ENCODE measurements around the gene RNASEL. TPM values are rescaled to one million over a fixed set of nuclear protein-coding genes. Genes with fewer than 3 reads are reported as not detected.

RNASEL gene
- total and polyA plus RNA-seq, 2 experiments from 2014 or later, result 0.37 to 0.94 TPM

DNA sequence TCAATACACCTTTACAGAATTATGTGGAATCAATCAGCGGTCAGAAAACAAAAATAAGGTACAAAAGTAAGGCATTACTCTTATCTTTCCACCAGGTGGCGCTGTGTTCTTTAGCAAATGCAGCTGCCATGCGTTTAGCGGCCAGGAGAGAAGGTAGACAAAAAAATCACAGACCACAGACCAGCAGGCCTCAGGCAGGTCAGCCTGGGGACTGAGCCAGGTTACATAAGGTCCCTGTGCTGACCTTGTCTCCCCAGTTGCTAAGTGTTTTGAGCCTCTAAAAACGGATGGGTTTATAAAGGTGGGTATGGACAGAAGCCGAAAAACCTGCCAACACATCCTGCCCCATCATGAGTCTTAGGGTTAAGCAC is 12.3 kb upstream of the RNASEL start:
- Mint-ChIP-seq H3K4me3 (no peak overlapping the region), H3K27me3 (ENCODE audit: insufficient read depth, low read depth, poor library complexity) (peaks cover 18% of the 10 kb centered on the region), H3K27ac (no peak overlapping the region), H3K9me3 (no peaks in the 10 kb centered on the region), H3K4me1 (peaks cover 6% of the 10 kb centered on the region), H3K36me3 (ENCODE audit: low read depth) (peaks cover 4% of the 10 kb centered on the region; the same call in 1 of the 3 replicates)
- H3K36me3 ChIP-seq (ENCODE audit: insufficient read depth), result peaks cover 18% of the 10 kb centered on the region
- peaks cover 27% of the 10 kb centered on the region for H3K4me1 ChIP-seq (ENCODE audit: insufficient read depth)
- H3K27me3 ChIP-seq (ENCODE audit: insufficient read depth), result peaks cover 33% of the 10 kb centered on the region
- H3K27ac ChIP-seq (ENCODE audit: low read depth), result no peak overlapping the region
- H2AFZ ChIP-seq, result no peak overlapping the region
- TF ChIP-seq ZNF114 (CRISPR knock-in tag; IDR thresholded peaks at IDR 0.05) (no peak), NANOG (IDR thresholded peaks at IDR 0.05; ENCODE audit: borderline replicate concordance) (0 out of 2 replicates have a peak, but pooled peaks have one; percentile 15)
- TF ChIP-seq, protein P1, sequence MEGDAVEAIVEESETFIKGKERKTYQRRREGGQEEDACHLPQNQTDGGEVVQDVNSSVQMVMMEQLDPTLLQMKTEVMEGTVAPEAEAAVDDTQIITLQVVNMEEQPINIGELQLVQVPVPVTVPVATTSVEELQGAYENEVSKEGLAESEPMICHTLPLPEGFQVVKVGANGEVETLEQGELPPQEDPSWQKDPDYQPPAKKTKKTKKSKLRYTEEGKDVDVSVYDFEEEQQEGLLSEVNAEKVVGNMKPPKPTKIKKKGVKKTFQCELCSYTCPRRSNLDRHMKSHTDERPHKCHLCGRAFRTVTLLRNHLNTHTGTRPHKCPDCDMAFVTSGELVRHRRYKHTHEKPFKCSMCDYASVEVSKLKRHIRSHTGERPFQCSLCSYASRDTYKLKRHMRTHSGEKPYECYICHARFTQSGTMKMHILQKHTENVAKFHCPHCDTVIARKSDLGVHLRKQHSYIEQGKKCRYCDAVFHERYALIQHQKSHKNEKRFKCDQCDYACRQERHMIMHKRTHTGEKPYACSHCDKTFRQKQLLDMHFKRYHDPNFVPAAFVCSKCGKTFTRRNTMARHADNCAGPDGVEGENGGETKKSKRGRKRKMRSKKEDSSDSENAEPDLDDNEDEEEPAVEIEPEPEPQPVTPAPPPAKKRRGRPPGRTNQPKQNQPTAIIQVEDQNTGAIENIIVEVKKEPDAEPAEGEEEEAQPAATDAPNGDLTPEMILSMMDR (conservative IDR thresholded peaks at IDR 0.05; ENCODE audit: low read depth in 2 of 2), result peak; percentile 89 to 92
- 0 out of 2 replicates have a peak, but pooled peaks cover 3% of the 10 kb centered on the region for H3F3A ChIP-seq (replicated peaks; ENCODE audit: low read depth)
- ATAC-seq (peak; percentile 41), DNase-seq (ENCODE audit: low spot score) (peak; percentile 96)
- peak overlapping the region; percentile 78; the same call in 1 of the 2 replicates for H3K4me3 ChIP-seq
- peak overlapping the region; percentile 96; the same call in 1 of the 2 replicates for H3K4me2 ChIP-seq
- H3K79me2 ChIP-seq (replicated peaks; ENCODE audit: insufficient read depth), result peaks cover 19% of the 10 kb centered on the region
- H4K20me1 ChIP-seq (replicated peaks; ENCODE audit: insufficient read depth), result peaks cover 6% of the 10 kb centered on the region; the same call in 1 of the 2 replicates
- H3K9me2 ChIP-seq (ENCODE audit: insufficient read depth), result no peaks in the 10 kb centered on the region

DNA sequence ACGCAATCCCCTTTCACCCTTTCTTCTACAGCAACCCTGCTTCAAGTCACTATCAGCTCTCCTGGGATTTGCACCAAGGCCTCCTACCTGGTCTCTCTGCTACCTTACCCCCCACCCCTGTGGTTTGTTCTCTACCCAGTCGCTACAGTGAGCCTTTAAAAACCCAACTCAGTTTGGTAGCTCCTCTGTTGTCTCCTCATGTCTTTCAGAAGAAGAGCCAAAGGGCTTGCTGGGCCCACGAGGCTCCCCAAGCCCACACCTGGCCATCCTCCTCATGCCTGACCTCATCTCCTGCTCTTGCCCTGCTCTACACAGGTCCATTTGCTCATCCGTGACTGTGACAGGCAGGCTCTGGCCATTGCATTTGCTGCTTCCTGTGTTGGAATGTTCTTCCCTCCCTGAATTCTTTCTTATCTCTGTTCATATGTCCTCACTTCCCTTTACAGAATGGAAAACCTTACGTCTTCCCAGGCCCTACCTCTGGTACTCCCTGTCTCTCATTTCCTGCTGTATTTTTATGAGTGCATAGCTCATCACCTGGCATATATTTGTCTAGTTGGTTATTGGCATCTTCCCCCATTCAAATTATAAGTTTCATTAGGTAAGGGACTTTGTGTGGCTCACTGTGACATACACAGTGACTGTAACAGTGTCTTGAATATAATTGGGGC is 11.8 kb upstream of the RNASEL start:
- Histone ChIP-seq H3K79me2 (replicated peaks; ENCODE audit: insufficient read depth) (peaks cover 19% of the 10 kb centered on the region), H3K4me1 (ENCODE audit: insufficient read depth) (peaks cover 27% of the 10 kb centered on the region), H3K4me3 (no peak overlapping the region), H3K36me3 (ENCODE audit: insufficient read depth) (peaks cover 18% of the 10 kb centered on the region), H3K9me2 (ENCODE audit: insufficient read depth) (no peaks in the 10 kb centered on the region), H4K20me1 (replicated peaks; ENCODE audit: insufficient read depth) (peaks cover 6% of the 10 kb centered on the region; the same call in 1 of the 2 replicates), H3F3A (replicated peaks; ENCODE audit: low read depth) (0 out of 2 replicates have a peak, but pooled peaks cover 3% of the 10 kb centered on the region), H3K27me3 (ENCODE audit: insufficient read depth) (peaks cover 28% of the 10 kb centered on the region), H2AFZ (no peak overlapping the region), H3K4me2 (no peak overlapping the region), H3K27ac (ENCODE audit: low read depth) (no peak overlapping the region)
- no peak overlapping the region for H3K27ac Mint-ChIP-seq
- H3K36me3 Mint-ChIP-seq (ENCODE audit: low read depth), result peaks cover 4% of the 10 kb centered on the region; the same call in 1 of the 3 replicates
- H3K9me3 Mint-ChIP-seq, result no peaks in the 10 kb centered on the region
- peaks cover 18% of the 10 kb centered on the region for H3K27me3 Mint-ChIP-seq (ENCODE audit: insufficient read depth, low read depth, poor library complexity)
- H3K4me3 Mint-ChIP-seq, result no peak overlapping the region
- H3K4me1 Mint-ChIP-seq, result peaks cover 6% of the 10 kb centered on the region
- DNase-seq (ENCODE audit: low spot score) (no peak), ATAC-seq (no peak)
- TF ChIP-seq POLR2AphosphoS5 (IDR thresholded peaks at IDR 0.05; ENCODE audit: low read depth) (no peak), JUNB (IDR thresholded peaks at IDR 0.05; ENCODE audit: unreplicated experiment) (no peak), STAT1 (IDR thresholded peaks at IDR 0.05; ENCODE audit: unreplicated experiment) (no peak), ZNF114 (CRISPR knock-in tag; IDR thresholded peaks at IDR 0.05) (no peak), NANOG (IDR thresholded peaks at IDR 0.05; ENCODE audit: borderline replicate concordance) (no peak), EZH2phosphoT487 (IDR thresholded peaks at IDR 0.05; ENCODE audit: unreplicated experiment) (no peak), ZNF331 (CRISPR knock-in tag; IDR thresholded peaks at IDR 0.05; ENCODE audit: low read depth) (no peak), EZH2 (IDR thresholded peaks at IDR 0.05; ENCODE audit: low read depth, unreplicated experiment) (no peak)
- TF ChIP-seq, protein P2, sequence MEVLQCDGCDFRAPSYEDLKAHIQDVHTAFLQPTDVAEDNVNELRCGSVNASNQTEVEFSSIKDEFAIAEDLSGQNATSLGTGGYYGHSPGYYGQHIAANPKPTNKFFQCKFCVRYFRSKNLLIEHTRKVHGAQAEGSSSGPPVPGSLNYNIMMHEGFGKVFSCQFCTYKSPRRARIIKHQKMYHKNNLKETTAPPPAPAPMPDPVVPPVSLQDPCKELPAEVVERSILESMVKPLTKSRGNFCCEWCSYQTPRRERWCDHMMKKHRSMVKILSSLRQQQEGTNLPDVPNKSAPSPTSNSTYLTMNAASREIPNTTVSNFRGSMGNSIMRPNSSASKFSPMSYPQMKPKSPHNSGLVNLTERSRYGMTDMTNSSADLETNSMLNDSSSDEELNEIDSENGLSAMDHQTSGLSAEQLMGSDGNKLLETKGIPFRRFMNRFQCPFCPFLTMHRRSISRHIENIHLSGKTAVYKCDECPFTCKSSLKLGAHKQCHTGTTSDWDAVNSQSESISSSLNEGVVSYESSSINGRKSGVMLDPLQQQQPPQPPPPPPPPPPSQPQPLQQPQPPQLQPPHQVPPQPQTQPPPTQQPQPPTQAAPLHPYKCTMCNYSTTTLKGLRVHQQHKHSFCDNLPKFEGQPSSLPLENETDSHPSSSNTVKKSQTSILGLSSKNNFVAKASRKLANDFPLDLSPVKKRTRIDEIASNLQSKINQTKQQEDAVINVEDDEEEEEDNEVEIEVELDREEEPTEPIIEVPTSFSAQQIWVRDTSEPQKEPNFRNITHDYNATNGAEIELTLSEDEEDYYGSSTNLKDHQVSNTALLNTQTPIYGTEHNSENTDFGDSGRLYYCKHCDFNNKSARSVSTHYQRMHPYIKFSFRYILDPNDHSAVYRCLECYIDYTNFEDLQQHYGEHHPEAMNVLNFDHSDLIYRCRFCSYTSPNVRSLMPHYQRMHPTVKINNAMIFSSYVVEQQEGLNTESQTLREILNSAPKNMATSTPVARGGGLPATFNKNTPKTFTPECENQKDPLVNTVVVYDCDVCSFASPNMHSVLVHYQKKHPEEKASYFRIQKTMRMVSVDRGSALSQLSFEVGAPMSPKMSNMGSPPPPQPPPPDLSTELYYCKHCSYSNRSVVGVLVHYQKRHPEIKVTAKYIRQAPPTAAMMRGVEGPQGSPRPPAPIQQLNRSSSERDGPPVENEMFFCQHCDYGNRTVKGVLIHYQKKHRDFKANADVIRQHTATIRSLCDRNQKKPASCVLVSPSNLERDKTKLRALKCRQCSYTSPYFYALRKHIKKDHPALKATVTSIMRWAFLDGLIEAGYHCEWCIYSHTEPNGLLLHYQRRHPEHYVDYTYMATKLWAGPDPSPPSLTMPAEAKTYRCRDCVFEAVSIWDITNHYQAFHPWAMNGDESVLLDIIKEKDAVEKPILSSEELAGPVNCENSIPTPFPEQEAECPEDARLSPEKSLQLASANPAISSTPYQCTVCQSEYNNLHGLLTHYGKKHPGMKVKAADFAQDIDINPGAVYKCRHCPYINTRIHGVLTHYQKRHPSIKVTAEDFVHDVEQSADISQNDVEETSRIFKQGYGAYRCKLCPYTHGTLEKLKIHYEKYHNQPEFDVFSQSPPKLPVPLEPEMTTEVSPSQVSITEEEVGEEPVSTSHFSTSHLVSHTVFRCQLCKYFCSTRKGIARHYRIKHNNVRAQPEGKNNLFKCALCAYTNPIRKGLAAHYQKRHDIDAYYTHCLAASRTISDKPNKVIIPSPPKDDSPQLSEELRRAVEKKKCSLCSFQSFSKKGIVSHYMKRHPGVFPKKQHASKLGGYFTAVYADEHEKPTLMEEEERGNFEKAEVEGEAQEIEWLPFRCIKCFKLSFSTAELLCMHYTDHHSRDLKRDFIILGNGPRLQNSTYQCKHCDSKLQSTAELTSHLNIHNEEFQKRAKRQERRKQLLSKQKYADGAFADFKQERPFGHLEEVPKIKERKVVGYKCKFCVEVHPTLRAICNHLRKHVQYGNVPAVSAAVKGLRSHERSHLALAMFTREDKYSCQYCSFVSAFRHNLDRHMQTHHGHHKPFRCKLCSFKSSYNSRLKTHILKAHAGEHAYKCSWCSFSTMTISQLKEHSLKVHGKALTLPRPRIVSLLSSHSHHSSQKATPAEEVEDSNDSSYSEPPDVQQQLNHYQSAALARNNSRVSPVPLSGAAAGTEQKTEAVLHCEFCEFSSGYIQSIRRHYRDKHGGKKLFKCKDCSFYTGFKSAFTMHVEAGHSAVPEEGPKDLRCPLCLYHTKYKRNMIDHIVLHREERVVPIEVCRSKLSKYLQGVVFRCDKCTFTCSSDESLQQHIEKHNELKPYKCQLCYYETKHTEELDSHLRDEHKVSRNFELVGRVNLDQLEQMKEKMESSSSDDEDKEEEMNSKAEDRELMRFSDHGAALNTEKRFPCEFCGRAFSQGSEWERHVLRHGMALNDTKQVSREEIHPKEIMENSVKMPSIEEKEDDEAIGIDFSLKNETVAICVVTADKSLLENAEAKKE (CRISPR knock-in tag; IDR thresholded peaks at IDR 0.05), result no peak
- TF ChIP-seq, protein P1 (conservative IDR thresholded peaks at IDR 0.05; ENCODE audit: low read depth in 2 of 2), result no peak

Measured in GM23338 (cell line).